Thyroid gland (tissue), 4 donors: ENCODE results near the gene PCNT.

Source experiments
- POLR2A ChIP-seq, 2 donors: fragments of 450-650 bp; IDR thresholded peaks; one replicate each; pipeline ENCODE4 v1.6.1; 2017; ENCODE audit warnings: antibody characterized with exemption in 2 of 2, mild to moderate bottlenecking in 2 of 2, moderate library complexity in 1 of 2
- TF ChIP-seq, protein P1 (sequence below), 6 experiments: fragments of 200-600 bp in 3 of 6; fragments of 450-650 bp in 3 of 6; sonication (generic) in 3 of 6; IDR thresholded peaks; one replicate each; pipeline ENCODE4 v1.5.1; 2016 to 2019; ENCODE audit warnings: antibody characterized with exemption in 6 of 6, mild to moderate bottlenecking in 2 of 6, inconsistent platforms in 1 of 6, moderate library complexity in 1 of 6

GRCh38 chr21:46294647-46295176 lies 29.2 kb upstream of the PCNT start:
- TF ChIP-seq, protein P1, sequence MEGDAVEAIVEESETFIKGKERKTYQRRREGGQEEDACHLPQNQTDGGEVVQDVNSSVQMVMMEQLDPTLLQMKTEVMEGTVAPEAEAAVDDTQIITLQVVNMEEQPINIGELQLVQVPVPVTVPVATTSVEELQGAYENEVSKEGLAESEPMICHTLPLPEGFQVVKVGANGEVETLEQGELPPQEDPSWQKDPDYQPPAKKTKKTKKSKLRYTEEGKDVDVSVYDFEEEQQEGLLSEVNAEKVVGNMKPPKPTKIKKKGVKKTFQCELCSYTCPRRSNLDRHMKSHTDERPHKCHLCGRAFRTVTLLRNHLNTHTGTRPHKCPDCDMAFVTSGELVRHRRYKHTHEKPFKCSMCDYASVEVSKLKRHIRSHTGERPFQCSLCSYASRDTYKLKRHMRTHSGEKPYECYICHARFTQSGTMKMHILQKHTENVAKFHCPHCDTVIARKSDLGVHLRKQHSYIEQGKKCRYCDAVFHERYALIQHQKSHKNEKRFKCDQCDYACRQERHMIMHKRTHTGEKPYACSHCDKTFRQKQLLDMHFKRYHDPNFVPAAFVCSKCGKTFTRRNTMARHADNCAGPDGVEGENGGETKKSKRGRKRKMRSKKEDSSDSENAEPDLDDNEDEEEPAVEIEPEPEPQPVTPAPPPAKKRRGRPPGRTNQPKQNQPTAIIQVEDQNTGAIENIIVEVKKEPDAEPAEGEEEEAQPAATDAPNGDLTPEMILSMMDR (IDR thresholded peaks at IDR 0.05): no peak
- TF ChIP-seq POLR2A (IDR thresholded peaks at IDR 0.05): no peak
